NOMO-1 treated with DMSO at 0.1 percent for 48 hours (cell line): ENCODE measurements around the gene GPRC6A.
A peak's percentile ranks its signal among the peaks of the same experiment; 100 is the strongest.

Experiments used
- DNase-seq: peaks from one replicate; lab custom pipeline; 2025; ENCODE audit not compliant: unreplicated experiment; lab: John Stamatoyannopoulos, UW

The GPRC6A gene

DNA sequence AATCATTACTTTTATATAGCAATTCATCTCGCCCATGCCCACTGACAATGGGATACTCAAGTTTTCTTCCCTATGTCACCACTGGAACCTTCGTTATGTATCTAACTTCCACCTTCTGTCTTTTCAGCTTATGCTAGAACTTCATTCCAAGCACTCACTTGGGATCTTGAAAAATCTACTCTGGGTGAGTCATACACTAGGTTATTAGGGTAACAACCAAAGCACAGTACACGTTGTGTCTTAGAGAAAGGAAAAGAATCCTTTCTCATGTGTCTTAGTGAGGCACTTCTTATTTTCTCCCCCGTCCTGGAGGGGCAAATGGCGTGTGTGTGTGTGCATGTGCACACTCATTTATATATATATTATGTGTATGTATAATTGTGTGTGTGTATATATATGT is 45.0 kb downstream of the GPRC6A start:
- no peak for DNase-seq

DNA sequence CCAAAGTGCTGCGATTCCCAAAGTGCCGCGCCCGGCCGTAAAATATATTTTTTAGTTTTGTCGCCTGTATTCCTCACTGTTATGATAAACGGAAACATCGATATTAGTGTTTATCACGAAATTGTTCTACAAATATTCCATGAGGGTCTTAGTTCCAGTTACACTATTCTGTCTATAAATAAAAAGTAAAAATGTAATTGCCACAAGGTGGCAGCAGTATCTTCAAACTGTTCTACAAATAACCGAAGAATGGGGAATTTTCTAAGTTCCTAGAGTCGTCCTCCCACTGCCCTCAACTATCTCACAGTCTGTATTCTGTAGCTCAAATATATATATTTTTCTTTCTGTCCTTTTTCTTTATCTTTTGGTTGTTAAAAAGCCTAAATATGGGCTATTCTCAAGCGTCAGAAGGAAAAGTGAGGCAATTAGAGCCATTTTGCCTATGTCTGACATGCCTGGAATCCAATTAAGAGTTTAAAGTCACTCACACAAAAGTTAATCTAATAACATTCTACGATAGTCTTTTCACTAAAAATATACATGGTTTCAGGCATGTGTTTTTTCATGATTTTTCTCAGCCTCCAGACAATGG is 49.2 kb downstream of the GPRC6A start:
- peak; percentile 37 for DNase-seq

DNA sequence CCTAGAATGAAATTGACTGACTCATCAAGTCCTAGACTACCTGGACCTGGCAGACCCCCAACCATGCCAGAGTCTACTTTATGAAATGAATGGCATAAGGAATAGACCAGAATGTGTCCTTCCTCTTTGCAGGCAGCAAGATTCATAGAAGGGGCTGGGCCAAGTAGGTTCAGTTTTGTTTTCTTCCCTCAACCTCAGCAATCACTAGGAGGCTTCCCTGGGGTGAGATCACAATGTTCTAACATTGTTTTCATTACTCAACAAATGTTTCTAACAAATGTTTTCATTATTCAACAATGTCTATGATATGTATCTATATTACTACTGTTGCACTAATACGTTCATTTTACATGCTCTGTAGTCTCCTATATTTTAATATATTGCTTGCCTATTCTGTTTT is 55.0 kb downstream of the GPRC6A start:
- DNase-seq, result no peak

DNA sequence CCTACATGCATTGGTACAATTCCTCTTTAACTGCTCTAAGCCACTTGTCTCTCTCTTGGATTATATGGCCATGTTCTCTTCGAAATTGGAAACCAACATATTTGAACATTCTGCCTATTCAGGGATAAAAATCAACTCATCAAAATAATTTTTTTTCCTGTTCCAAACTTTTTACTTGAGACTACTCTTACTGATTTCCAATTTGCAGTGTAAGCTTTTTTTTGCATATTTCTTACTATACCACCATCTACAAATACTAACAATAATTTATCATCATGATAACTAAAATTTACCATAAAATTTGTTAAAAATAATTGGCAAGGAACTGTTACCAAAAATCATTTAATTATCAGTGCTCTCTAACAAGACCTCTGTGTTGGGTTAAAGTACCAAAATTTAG is 56.4 kb downstream of the GPRC6A start:
- no peak for DNase-seq

DNA sequence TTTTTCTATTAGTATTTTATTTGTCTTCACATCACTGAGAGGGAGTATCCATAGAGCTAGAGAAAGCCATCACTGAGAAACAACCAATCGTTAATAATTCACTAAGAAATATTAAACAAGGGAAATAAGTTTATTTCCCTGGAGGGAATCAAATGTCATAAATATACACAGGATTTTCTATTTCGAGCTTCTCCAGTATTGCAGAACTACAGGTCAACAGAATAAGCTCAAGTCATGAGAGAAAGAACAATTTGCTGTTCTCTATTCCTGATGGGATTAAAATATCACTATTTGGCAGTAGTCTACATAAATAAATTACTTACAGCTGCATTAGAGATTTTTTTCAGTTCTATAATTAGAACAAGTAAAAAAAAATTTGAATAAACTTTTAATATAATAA is 61.2 kb downstream of the GPRC6A start:
- DNase-seq, result no peak

DNA sequence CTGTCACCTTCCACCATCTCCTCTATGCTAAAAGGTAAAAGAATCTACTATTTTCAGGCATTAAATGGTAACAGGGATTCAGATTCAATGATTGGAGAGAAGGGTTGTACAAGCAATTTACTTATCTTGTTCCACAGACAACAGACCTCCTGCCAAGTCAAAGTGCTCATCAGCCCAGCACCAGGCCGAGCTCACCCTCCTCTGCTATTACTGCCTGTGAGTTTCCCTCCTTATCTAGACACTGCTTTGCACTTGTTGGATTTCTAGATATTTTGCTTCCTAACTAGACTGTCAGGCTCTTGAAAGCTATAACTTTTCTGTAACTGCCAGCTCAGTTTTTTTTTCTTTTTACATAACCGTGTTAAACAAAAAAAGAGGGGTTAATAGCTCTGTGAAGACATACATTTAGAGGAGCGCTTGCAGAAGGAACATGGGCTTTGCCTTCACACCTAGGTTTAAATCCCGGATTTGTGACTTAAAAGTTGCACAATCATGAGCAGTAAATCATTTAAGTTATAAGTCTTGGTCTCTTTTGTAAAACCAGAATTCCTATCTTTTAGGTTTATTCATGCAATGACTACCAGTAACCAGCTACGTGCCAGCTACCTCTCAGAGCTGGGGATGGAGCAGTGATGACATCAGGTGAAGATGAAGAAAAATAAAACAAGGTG is 62.2 kb downstream of the GPRC6A start:
- no peak for DNase-seq

DNA sequence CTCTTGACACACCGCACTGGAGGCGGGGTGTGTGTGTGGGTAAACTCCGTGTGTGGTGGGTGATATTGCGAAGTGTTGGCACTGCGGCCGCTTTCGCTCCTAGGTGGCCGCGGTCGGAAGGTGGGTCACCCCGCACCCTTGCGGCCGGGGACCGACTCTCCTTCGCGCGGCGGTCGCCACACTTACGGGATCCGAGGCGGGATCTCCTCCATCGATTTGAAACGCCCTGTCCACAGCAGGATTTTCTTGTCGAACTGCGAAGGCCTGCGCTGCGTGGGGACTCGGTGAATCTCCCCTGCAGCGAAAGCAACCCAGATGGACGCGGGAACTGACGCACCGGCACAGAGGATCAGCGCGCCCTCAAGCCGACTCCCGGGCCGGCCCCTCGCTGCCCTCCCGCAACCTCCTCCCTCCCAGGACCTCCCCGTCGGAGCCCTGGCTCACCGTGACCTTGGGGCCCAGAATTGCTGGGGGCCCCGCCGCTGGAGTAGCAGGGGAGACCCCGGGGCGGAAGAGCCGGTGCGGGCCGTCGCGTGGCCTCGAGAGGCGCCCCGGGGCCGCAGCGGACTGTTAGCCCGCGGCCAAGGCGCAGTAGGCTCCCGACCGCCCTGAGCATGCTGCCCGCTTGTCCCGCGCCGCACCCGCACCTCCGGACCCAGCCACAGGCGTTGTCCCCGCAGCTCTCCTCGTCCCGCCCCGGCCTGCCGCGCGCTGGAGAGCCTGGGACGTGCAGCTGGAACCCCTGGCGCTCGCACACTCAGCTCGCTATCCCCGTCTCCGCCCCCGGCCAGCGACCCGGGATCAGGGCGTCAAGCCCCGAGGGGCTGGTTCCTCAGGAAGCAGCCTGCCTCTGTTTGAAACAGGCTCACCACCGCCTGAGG is 63.7 kb downstream of the GPRC6A start, which contains the start of gene FAM162B:
FAM162B (minus strand) TSS at position 759 of the 881 bp plus-strand sequence; CDS start at position 616, 143 bp downstream.
- no peak for DNase-seq

DNA sequence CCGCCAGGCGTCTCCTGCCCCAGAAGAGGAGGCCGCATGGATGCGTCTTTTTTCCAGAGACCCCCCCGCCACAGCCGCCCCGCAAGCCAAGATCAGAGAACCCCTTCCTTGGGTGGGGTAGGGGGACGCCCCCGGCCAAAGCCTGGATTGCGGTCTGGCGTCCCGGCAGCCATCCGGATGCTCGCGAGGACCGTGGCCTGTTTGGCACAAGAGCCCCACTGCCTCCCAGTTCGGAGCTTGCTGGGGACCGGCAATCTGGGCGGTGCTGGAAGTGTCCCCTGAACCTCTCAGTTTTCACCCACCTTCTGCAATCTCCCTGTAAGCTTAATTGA is 64.3 kb downstream of the GPRC6A start:
- no peak for DNase-seq

DNA sequence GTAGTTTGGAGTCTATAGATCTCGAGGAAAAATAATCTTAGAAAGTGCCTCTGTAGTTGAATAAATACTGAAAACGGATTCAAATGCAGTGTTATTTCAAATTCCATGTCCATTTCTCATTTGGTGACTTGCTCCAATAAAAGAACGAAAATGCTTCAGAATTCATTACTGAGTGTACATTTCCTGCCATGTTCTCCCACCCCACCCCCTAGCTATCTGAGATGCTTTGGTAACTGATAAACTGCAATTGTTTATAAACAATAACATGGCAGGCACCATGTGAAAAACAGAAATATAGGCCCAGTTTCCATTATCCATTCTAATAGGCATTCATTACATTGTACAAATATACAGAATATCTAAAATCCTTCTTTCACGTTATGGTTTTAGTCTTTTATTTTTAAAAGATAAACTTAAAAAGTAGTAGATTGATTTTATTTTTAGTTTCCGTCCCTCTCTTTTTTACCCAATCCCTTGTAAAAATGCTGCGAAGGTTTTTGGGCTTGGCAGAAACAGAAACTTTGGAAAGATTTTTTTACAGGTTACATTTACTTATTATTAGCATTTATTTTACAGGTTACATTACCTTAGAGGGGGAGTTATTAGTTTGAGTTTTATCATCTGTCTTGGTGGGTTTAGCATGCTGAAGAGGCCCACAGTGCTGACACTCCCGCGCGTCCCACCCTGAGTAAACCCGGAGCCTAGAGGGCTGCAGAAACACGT is 64.8 kb downstream of the GPRC6A start:
- no peak for DNase-seq

DNA sequence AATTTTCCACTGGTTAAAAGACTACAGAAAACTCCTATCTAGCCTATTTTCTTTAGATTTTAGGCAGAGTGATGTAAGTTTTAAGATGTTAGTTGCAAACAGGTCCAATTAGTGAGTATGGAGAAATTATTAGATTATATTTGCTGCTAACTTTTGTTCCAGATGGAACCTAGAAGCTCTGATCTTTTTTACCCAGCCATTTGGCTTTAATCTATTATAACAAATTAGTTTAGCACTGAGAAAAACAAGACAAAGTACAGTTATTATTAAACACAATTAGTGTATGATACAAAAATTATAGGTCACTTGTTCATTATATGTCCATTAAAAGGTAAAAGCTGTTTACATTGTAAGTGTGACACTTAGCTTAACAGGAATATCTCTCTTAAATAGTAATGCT is 65.8 kb downstream of the GPRC6A start:
- no peak for DNase-seq

DNA sequence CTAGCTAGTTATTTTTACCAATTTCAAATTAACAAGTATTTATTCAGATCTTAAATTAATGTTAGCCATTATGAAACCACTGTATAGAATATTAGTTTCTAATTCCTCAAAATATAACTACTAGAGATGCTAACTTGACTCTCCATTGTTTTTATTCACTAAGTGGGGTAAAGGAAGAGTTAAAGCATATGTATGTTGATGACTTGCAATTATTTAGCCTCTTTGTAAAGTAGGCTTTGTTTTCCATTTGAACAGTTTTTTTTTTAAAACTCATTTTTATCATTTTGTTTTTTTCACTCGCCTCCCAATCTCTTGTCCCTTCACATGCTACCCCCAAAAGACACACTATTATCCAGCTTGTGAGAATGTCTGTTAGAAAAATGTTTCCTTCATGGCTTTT is 66.6 kb downstream of the GPRC6A start:
- DNase-seq, result no peak

DNA sequence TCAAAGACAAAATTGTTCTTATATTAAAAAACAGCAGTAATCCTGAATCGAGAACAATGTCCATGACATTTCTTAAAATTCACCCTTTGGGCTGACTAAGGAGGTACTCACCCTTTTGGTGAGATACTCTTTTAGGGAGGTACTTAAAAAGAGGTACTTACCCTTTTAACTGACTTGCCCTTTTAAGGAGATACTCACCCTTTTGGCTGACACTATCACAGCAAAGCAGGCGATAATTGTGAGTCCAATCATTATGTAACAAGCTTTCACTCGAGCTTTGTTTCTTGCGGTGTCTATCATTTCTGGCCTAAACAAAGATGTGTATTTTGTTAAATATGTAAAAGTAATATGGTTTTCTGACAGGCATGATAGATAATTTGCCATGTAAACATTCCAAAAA is 67.1 kb downstream of the GPRC6A start:
- DNase-seq, result no peak

DNA sequence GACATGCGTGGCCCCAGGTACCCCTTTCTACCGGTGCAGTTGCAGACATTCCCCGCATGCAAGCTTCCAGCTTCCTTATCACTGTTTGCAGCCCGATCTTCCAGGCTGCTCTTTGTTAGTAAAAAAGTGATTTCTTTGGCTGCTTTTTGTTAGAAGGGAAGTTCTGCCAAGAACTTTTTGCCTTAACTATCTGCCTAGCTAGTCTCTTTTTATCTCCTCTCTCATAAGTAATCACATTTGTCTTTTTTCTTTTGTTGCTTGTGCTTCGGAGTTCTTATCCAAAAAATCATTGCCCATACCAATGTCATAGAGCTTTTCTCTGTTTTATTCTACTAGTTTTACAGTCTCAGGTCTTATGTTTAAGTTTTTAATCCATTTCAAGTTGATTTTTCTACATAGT is 83.7 kb downstream of the GPRC6A start:
- no peak for DNase-seq
